Liver (tissue), 9 donors: ENCODE measurements around the gene HNRNPH3. TPM values are rescaled to one million over a fixed set of nuclear protein-coding genes. Genes with fewer than 3 reads are reported as not detected.

Source experiments
- DNase-seq: peaks from one replicate; pipeline ENCODE4 v3.0.0-alpha.2; 2017; ENCODE audit warnings: low spot score
- H3K27ac ChIP-seq, 2 donors: one replicate each; pipeline ENCODE4 v1.7.0; 2013; ENCODE audit warnings: inconsistent platforms in 2 of 2, low read length in 2 of 2, control low read depth in 1 of 2, low read depth in 1 of 2, mild to moderate bottlenecking in 1 of 2
- H3K27me3 ChIP-seq, 4 donors: one replicate each; pipeline versions ENCODE4 v1.6.1 to v1.7.0; 2013; ENCODE audit warnings: low read length in 3 of 4, inconsistent platforms in 1 of 4, mild to moderate bottlenecking in 1 of 4, moderate library complexity in 1 of 4; ENCODE audit not compliant: control insufficient read depth in 4 of 4, insufficient read depth in 4 of 4
- H3K36me3 ChIP-seq, 4 donors: one replicate each; pipeline versions ENCODE4 v1.6.1 to v1.7.0; 2013; ENCODE audit warnings: low read length in 3 of 4, mild to moderate bottlenecking in 3 of 4, low read depth in 1 of 4, moderate library complexity in 1 of 4; ENCODE audit not compliant: control insufficient read depth in 4 of 4, insufficient read depth in 3 of 4
- H3K4me1 ChIP-seq, 4 donors: one replicate each; pipeline versions ENCODE4 v1.6.1 to v1.7.0; 2013; ENCODE audit warnings: low read length in 3 of 4, mild to moderate bottlenecking in 3 of 4, moderate library complexity in 1 of 4; ENCODE audit not compliant: control insufficient read depth in 4 of 4, insufficient read depth in 4 of 4
- H3K4me3 ChIP-seq, 3 donors: one replicate each; pipeline versions ENCODE4 v1.6.1 to v1.7.0; 2013; ENCODE audit warnings: low read length in 3 of 3, control low read depth in 1 of 3, low read depth in 1 of 3, mild to moderate bottlenecking in 1 of 3
- H3K9ac ChIP-seq, 2 donors: one replicate each; pipeline ENCODE4 v1.7.0; 2013; ENCODE audit warnings: low read length in 2 of 2, mild to moderate bottlenecking in 2 of 2, moderate library complexity in 2 of 2, control low read depth in 1 of 2, low read depth in 1 of 2
- H3K9me3 ChIP-seq, 4 donors: one replicate each; pipeline versions ENCODE4 v1.6.1 to v1.7.0; 2013; ENCODE audit warnings: low read length in 3 of 4; ENCODE audit not compliant: control insufficient read depth in 4 of 4
- EGR1 ChIP-seq, 2 donors: IDR thresholded peaks; 2 replicates each; pipeline ENCODE4 v1.6.1; 2016 to 2018; ENCODE audit warnings: antibody characterized with exemption in 2 of 2, low read depth in 2 of 2
- FOXA1 ChIP-seq: IDR thresholded peaks from 2 replicates; pipeline ENCODE4 v1.6.1; 2016; ENCODE audit warnings: antibody characterized with exemption
- FOXA2 ChIP-seq: IDR thresholded peaks from 2 replicates; pipeline ENCODE4 v1.6.1; 2016; ENCODE audit warnings: antibody characterized with exemption
- GABPA ChIP-seq, 2 donors: IDR thresholded peaks in 1 of 2; conservative IDR thresholded peaks in 1 of 2; 2 replicates each; pipeline ENCODE4 v1.6.1; 2016; ENCODE audit warnings: antibody characterized with exemption in 2 of 2, mild to moderate bottlenecking in 1 of 2, moderate library complexity in 1 of 2
- HNF4A ChIP-seq, 2 donors: conservative IDR thresholded peaks; 2 replicates each; pipeline ENCODE4 v1.6.1; 2016; ENCODE audit warnings: antibody characterized with exemption in 2 of 2, mild to moderate bottlenecking in 2 of 2
- HNF4G ChIP-seq: IDR thresholded peaks from 2 replicates; pipeline ENCODE4 v1.6.1; 2016; ENCODE audit warnings: antibody characterized with exemption
- JUND ChIP-seq, 2 donors: IDR thresholded peaks; 2 replicates each; pipeline ENCODE4 v1.6.1; 2016; ENCODE audit warnings: antibody characterized with exemption in 2 of 2
- NR2F2 ChIP-seq: IDR thresholded peaks from 2 replicates; pipeline ENCODE4 v1.6.1; 2016; ENCODE audit warnings: antibody characterized with exemption
- RAD21 ChIP-seq, 2 donors: IDR thresholded peaks; 2 replicates each; pipeline ENCODE4 v1.6.1; 2016; ENCODE audit warnings: antibody characterized with exemption in 2 of 2, mild to moderate bottlenecking in 2 of 2
- RXRA ChIP-seq, 2 donors: IDR thresholded peaks; 2 replicates each; pipeline ENCODE4 v1.6.1; 2017 to 2018; ENCODE audit warnings: antibody characterized with exemption in 2 of 2, mild to moderate bottlenecking in 1 of 2
- SP1 ChIP-seq: IDR thresholded peaks from 2 replicates; pipeline ENCODE4 v1.6.1; 2018; ENCODE audit warnings: antibody characterized with exemption, mild to moderate bottlenecking
- TAF1 ChIP-seq: conservative IDR thresholded peaks from 2 replicates; pipeline ENCODE4 v1.6.1; 2016; ENCODE audit warnings: antibody characterized with exemption, mild to moderate bottlenecking
- YY1 ChIP-seq: IDR thresholded peaks from 2 replicates; pipeline ENCODE4 v1.6.1; 2016; ENCODE audit warnings: antibody characterized with exemption, mild to moderate bottlenecking
- WGBS: extraction: QIAGEN DNeasy Blood & Tissue Kit; methylation state at CpG from one replicate; pipeline ENCODE4 v1.1.7; 2013; 5-methylcytosine and 5-hydroxymethylcytosine counted together
- polyA plus RNA-seq, 2 donors: library from polyadenylated mRNA; stranded (reverse) in 1 of 2; unstranded in 1 of 2; fragments of 200-250 nt in 1 of 2; fragments of >200 nt in 1 of 2; fragmentation: Nextera tagmentation in 1 of 2; extraction: Ambion mirVana in 1 of 2; gene quantifications; one replicate each; pipeline versions ENCODE4 v1.2.1 to v1.2.3, GENCODE V29; 2013 to 2015
- total RNA-seq, 2 donors: library from RNA; depleted of rRNA; stranded (reverse); fragments of >200 nt; gene quantifications; one replicate each; pipeline ENCODE4 v1.2.3, GENCODE V29; 2014
- TF ChIP-seq, protein P1 (sequence below): fragments of 150-350 bp; IDR thresholded peaks from 2 replicates; pipeline ENCODE4 v1.5.1; 2017; ENCODE audit warnings: improper control_type of control experiment, low read depth, low read length; ENCODE audit not compliant: missing input control
- TF ChIP-seq, protein P2 (sequence below): IDR thresholded peaks from 2 replicates; pipeline ENCODE4 v1.6.1; 2016; ENCODE audit warnings: antibody characterized with exemption
- TF ChIP-seq, protein P3 (sequence below): IDR thresholded peaks from 2 replicates; pipeline ENCODE4 v1.6.1; 2016; ENCODE audit warnings: antibody characterized with exemption
- TF ChIP-seq, protein P4 (sequence below): IDR thresholded peaks from 2 replicates; pipeline ENCODE4 v1.6.1; 2016; ENCODE audit warnings: antibody characterized with exemption, mild to moderate bottlenecking
- TF ChIP-seq, protein P5 (sequence below): IDR thresholded peaks from 2 replicates; pipeline ENCODE4 v1.6.1; 2016; ENCODE audit warnings: antibody characterized with exemption
- donor health status: healthy.
- donor health status: healthy.
- donor health status: healthy.
- donor health status: healthy.
- donor health status: healthy.

HNRNPH3 gene
- total and polyA plus RNA-seq, 4 donors, result 18.2 to 38.4 (median 28.6) TPM

DNA sequence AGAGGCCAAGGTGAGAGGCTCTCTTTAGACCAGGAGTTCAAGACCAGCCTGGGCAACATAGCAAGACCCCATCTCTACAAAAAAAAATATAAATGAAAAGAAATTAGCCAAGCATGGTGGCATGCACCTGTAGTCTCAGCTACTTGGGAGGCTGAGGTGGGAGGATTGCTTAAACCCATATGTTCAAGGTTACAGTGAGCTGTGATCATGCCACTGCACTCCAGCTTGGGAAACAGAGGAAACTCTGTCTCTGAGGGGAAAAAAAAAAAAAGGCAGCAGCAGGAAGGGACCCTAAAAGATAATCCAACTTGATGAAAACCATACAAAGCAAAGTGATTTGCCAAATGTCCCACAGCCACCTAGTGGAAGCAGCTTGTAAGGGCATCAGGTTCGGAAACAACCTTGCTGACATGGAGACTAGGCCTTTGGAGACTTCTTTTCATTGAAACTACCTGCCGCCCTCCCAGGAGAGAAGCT is 16.4 kb downstream of the HNRNPH3 start:
- no peak overlapping the region for H3K4me3 ChIP-seq
- TF ChIP-seq HNF4A (conservative IDR thresholded peaks at IDR 0.05) (no peak), RXRA (IDR thresholded peaks at IDR 0.05) (no peak), JUND (IDR thresholded peaks at IDR 0.05) (no peak), FOXA1 (no peak), RAD21 (IDR thresholded peaks at IDR 0.05) (peak; percentile 74 to 82)
- TF ChIP-seq, protein P1, sequence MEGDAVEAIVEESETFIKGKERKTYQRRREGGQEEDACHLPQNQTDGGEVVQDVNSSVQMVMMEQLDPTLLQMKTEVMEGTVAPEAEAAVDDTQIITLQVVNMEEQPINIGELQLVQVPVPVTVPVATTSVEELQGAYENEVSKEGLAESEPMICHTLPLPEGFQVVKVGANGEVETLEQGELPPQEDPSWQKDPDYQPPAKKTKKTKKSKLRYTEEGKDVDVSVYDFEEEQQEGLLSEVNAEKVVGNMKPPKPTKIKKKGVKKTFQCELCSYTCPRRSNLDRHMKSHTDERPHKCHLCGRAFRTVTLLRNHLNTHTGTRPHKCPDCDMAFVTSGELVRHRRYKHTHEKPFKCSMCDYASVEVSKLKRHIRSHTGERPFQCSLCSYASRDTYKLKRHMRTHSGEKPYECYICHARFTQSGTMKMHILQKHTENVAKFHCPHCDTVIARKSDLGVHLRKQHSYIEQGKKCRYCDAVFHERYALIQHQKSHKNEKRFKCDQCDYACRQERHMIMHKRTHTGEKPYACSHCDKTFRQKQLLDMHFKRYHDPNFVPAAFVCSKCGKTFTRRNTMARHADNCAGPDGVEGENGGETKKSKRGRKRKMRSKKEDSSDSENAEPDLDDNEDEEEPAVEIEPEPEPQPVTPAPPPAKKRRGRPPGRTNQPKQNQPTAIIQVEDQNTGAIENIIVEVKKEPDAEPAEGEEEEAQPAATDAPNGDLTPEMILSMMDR, result peak; percentile 65
- no peak overlapping the region for H3K9ac ChIP-seq
- 48% methylated on average over 2 of the region's 2 CpGs for WGBS
- H3K27me3 ChIP-seq, result no peaks in the 10 kb centered on the region
- H3K4me1 ChIP-seq, result no peaks in the 10 kb centered on the region
- peak; percentile 41 for DNase-seq
- peaks cover 5 to 25% (median 18%) of the 10 kb centered on the region in 4 donors for H3K36me3 ChIP-seq
- no peaks in the 10 kb centered on the region for H3K9me3 ChIP-seq
- H3K27ac ChIP-seq, result no peak overlapping the region

DNA sequence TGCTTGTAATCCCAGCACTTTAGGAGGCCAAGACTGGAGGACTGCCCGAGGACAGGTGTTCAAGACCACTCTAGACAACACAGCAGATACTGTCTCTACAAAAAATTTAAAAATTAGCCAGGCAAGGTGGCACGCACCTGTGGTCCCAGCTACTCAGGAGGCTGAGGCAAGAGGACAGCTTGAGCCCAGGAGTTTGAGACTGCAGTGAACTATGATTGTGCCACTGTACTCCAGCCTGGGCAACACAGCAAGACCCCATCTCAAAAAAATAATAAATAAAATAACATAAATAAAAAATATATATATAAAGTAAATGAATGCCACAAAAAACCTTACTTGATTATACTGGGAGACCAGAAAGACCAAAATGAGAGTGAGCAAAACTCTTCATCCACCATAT is 21.7 kb downstream of the HNRNPH3 start:
- no peak for DNase-seq
- TF ChIP-seq FOXA2 (no peak), YY1 (no peak), RXRA (IDR thresholded peaks at IDR 0.05) (no peak), FOXA1 (no peak), HNF4G (no peak), GABPA (IDR thresholded peaks at IDR 0.05 in 1 of 2, conservative IDR thresholded peaks at IDR 0.05 in 1 of 2) (no peak), HNF4A (conservative IDR thresholded peaks at IDR 0.05) (no peak), RAD21 (IDR thresholded peaks at IDR 0.05) (no peak), EGR1 (IDR thresholded peaks at IDR 0.05; ENCODE audit: low read depth in 2 of 2) (no peak), TAF1 (no peak), JUND (IDR thresholded peaks at IDR 0.05) (no peak), NR2F2 (no peak), SP1 (no peak)
- TF ChIP-seq, protein P1, result no peak
- TF ChIP-seq, protein P2, sequence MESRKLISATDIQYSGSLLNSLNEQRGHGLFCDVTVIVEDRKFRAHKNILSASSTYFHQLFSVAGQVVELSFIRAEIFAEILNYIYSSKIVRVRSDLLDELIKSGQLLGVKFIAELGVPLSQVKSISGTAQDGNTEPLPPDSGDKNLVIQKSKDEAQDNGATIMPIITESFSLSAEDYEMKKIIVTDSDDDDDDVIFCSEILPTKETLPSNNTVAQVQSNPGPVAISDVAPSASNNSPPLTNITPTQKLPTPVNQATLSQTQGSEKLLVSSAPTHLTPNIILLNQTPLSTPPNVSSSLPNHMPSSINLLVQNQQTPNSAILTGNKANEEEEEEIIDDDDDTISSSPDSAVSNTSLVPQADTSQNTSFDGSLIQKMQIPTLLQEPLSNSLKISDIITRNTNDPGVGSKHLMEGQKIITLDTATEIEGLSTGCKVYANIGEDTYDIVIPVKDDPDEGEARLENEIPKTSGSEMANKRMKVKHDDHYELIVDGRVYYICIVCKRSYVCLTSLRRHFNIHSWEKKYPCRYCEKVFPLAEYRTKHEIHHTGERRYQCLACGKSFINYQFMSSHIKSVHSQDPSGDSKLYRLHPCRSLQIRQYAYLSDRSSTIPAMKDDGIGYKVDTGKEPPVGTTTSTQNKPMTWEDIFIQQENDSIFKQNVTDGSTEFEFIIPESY, result no peak
- TF ChIP-seq, protein P3, sequence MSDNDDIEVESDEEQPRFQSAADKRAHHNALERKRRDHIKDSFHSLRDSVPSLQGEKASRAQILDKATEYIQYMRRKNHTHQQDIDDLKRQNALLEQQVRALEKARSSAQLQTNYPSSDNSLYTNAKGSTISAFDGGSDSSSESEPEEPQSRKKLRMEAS, result no peak
- TF ChIP-seq, protein P4, sequence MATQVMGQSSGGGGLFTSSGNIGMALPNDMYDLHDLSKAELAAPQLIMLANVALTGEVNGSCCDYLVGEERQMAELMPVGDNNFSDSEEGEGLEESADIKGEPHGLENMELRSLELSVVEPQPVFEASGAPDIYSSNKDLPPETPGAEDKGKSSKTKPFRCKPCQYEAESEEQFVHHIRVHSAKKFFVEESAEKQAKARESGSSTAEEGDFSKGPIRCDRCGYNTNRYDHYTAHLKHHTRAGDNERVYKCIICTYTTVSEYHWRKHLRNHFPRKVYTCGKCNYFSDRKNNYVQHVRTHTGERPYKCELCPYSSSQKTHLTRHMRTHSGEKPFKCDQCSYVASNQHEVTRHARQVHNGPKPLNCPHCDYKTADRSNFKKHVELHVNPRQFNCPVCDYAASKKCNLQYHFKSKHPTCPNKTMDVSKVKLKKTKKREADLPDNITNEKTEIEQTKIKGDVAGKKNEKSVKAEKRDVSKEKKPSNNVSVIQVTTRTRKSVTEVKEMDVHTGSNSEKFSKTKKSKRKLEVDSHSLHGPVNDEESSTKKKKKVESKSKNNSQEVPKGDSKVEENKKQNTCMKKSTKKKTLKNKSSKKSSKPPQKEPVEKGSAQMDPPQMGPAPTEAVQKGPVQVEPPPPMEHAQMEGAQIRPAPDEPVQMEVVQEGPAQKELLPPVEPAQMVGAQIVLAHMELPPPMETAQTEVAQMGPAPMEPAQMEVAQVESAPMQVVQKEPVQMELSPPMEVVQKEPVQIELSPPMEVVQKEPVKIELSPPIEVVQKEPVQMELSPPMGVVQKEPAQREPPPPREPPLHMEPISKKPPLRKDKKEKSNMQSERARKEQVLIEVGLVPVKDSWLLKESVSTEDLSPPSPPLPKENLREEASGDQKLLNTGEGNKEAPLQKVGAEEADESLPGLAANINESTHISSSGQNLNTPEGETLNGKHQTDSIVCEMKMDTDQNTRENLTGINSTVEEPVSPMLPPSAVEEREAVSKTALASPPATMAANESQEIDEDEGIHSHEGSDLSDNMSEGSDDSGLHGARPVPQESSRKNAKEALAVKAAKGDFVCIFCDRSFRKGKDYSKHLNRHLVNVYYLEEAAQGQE, result no peak
- TF ChIP-seq, protein P5, sequence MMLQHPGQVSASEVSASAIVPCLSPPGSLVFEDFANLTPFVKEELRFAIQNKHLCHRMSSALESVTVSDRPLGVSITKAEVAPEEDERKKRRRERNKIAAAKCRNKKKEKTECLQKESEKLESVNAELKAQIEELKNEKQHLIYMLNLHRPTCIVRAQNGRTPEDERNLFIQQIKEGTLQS, result no peak
- H3K36me3 ChIP-seq, result peaks cover 4 to 10% (median 6%) of the 10 kb centered on the region in 4 donors
- H3K27ac ChIP-seq, result no peak overlapping the region
- no peak overlapping the region for H3K4me3 ChIP-seq
- H3K9me3 ChIP-seq, result no peaks in the 10 kb centered on the region
- no peaks in the 10 kb centered on the region for H3K27me3 ChIP-seq
- no peak overlapping the region for H3K9ac ChIP-seq
- H3K4me1 ChIP-seq, result no peaks in the 10 kb centered on the region
- WGBS, result 96% methylated on average over 2 of the region's 2 CpGs
